Smooth muscle cell (in vitro differentiated cells): ENCODE results near the gene NT5C2. TPM values are rescaled to one million over a fixed set of nuclear protein-coding genes. Genes with fewer than 3 reads are reported as not detected.
A peak's percentile ranks its signal among the peaks of the same experiment; 100 is the strongest.
"Not testable (repeated sequence)": the region's sequence is repeated elsewhere in the genome, so short reads cannot be mapped to it uniquely, and the experiment has no call there.

Experiments used
- DNase-seq: peaks from one replicate; lab custom pipeline; 2025; ENCODE audit not compliant: unreplicated experiment; lab: John Stamatoyannopoulos, UW
- H2AFZ ChIP-seq: fragments of 200-600 bp; sonication (generic); 2 replicates; pipeline ENCODE4 v1.6.0; 2016; ENCODE audit warnings: antibody characterized with exemption, low read depth, mild to moderate bottlenecking
- H3F3A ChIP-seq: fragments of 200-600 bp; sonication (generic); 2 replicates; pipeline ENCODE4 v1.6.0; 2017; ENCODE audit warnings: antibody characterized with exemption, low read depth
- H3K27ac ChIP-seq: fragments of 200-600 bp; sonication (generic); 2 replicates; pipeline ENCODE4 v1.5.1; 2016; ENCODE audit warnings: low read depth, mild to moderate bottlenecking
- H3K27me3 ChIP-seq: fragments of 200-600 bp; sonication (generic); 2 replicates; pipeline ENCODE4 v1.6.1; 2016; ENCODE audit warnings: low read depth, mild to moderate bottlenecking
- H3K36me3 ChIP-seq: fragments of 200-600 bp; sonication (generic); 2 replicates; pipeline ENCODE4 v1.5.1; 2016; ENCODE audit warnings: low read depth
- H3K4me1 ChIP-seq: fragments of 200-600 bp; sonication (generic); 2 replicates; pipeline ENCODE4 v1.5.1; 2016; ENCODE audit warnings: low read depth
- H3K4me2 ChIP-seq: fragments of 200-600 bp; sonication (generic); 2 replicates; pipeline ENCODE4 v1.6.0; 2016; ENCODE audit warnings: mild to moderate bottlenecking
- H3K4me3 ChIP-seq: fragments of 200-600 bp; sonication (generic); 2 replicates; pipeline ENCODE4 v1.5.1; 2016; ENCODE audit warnings: mild to moderate bottlenecking
- H3K79me2 ChIP-seq: fragments of 200-600 bp; sonication (generic); 2 replicates; pipeline ENCODE4 v1.6.0; 2016; ENCODE audit warnings: low read depth, mild to moderate bottlenecking
- H3K9ac ChIP-seq: fragments of 200-600 bp; sonication (generic); 2 replicates; pipeline ENCODE4 v1.6.0; 2016; ENCODE audit warnings: low read depth
- H3K9me3 ChIP-seq: fragments of 200-600 bp; sonication (generic); replicated peaks from 2 replicates; pipeline ENCODE4 v1.5.1; 2016; ENCODE audit warnings: low read depth
- H4K20me1 ChIP-seq: fragments of 200-600 bp; sonication (generic); 2 replicates; pipeline ENCODE4 v1.6.0; 2016; ENCODE audit warnings: low read depth
- CTCF ChIP-seq: fragments of 200-600 bp; sonication (generic); IDR thresholded peaks from 2 replicates; pipeline ENCODE4 v1.5.1; 2017; ENCODE audit warnings: borderline replicate concordance, mild to moderate bottlenecking, antibody characterized with exemption; ENCODE audit not compliant: insufficient read depth, poor library complexity, severe bottlenecking
- WGBS: methylation state at CpG from one replicate; pipeline ENCODE4 v1.1.7; 2016; ENCODE audit warnings: low lambda C conversion rate; 5-methylcytosine and 5-hydroxymethylcytosine counted together
- polyA plus RNA-seq: library from polyadenylated mRNA; unstranded; fragments of >200 nt; fragmentation: Nextera tagmentation; extraction: Ambion mirVana; gene quantifications from 2 replicates; pipeline ENCODE4 v1.2.1, GENCODE V29; 2016
- total RNA-seq: library from RNA; depleted of rRNA; stranded (reverse); fragments of >200 nt; gene quantifications from 2 replicates; pipeline ENCODE4 v1.2.3, GENCODE V29; 2014

Gene NT5C2
- total and polyA plus RNA-seq, 2 experiments from 2014 or later, result 19.1 to 33.5 TPM

GRCh38 chr10:103171278-103171677 is 21.8 kb downstream of the NT5C2 start:
- no peak overlapping the region for H3K27ac ChIP-seq
- H3K79me2 ChIP-seq, result peaks cover 28% of the 10 kb centered on the region
- H3K4me2 ChIP-seq, result no peak overlapping the region

GRCh38 chr10:103168438-103168837 is 24.6 kb downstream of the NT5C2 start:
- Histone ChIP-seq H3K27me3 (no peaks in the 10 kb centered on the region), H3K36me3 (peaks cover under 1% of the 10 kb centered on the region), H3K4me1 (peaks cover 3% of the 10 kb centered on the region), H3K4me2 (no peak overlapping the region), H2AFZ (no peak overlapping the region), H3K9me3 (no peaks in the 10 kb centered on the region), H3K79me2 (peaks cover 28% of the 10 kb centered on the region), H3K4me3 (no peak overlapping the region), H3K9ac (peak overlapping the region; percentile 31), H3K27ac (peak overlapping the region; percentile 58), H4K20me1 (peaks cover 22% of the 10 kb centered on the region), H3F3A (no peaks in the 10 kb centered on the region)
- no peak for TF ChIP-seq CTCF
- no peak for DNase-seq

More at GRCh38 chr10:103171278-103171677, 21.8 kb downstream of the NT5C2 start:
- H3K9me3 ChIP-seq, result no peaks in the 10 kb centered on the region
- H2AFZ ChIP-seq, result no peak overlapping the region
- no peaks in the 10 kb centered on the region for H3F3A ChIP-seq
- H3K4me1 ChIP-seq, result peaks cover 3% of the 10 kb centered on the region
- 72% methylated on average over 1 of the region's 1 CpG for WGBS
- peaks cover 34% of the 10 kb centered on the region for H4K20me1 ChIP-seq
- H3K36me3 ChIP-seq, result peaks cover 7% of the 10 kb centered on the region
- no peaks in the 10 kb centered on the region for H3K27me3 ChIP-seq
- H3K4me3 ChIP-seq, result no peak overlapping the region
- no peak overlapping the region for H3K9ac ChIP-seq
- no peak for DNase-seq
- TF ChIP-seq CTCF, result no peak

- not testable (repeated sequence) for H3K27me3 ChIP-seq, H3F3A ChIP-seq, H3K9ac ChIP-seq, H3K4me1 ChIP-seq, H3K9me3 ChIP-seq, H3K4me2 ChIP-seq, H3K4me3 ChIP-seq, H3K36me3 ChIP-seq, H2AFZ ChIP-seq, DNase-seq
- Histone ChIP-seq H4K20me1 (peaks cover 22% of the 10 kb centered on the region), H3K79me2 (peaks cover 28% of the 10 kb centered on the region), H3K27ac (peak overlapping the region; percentile 58)
- over 99% methylated on average over 5 of the region's 5 CpGs for WGBS
These were observed 25.5 kb downstream of the NT5C2 start for GRCh38 chr10:103167554-103167953.

GRCh38 chr10:103166523-103166922 is 26.5 kb downstream of the NT5C2 start:
- no peak for DNase-seq

GRCh38 chr10:103163766-103164403 is 29.2 kb downstream of the NT5C2 start:
- H3K4me3 ChIP-seq, H3K4me2 ChIP-seq, DNase-seq, H3K9me3 ChIP-seq, H3K36me3 ChIP-seq, H3K27me3 ChIP-seq, H3K9ac ChIP-seq, H3F3A ChIP-seq, H3K4me1 ChIP-seq, H2AFZ ChIP-seq, H3K27ac ChIP-seq: not testable (repeated sequence)
- Histone ChIP-seq H4K20me1 (peaks cover 31% of the 10 kb centered on the region), H3K79me2 (peaks cover 28% of the 10 kb centered on the region)
- 96% methylated on average over 9 of the region's 9 CpGs for WGBS

More at GRCh38 chr10:103166523-103166922, 26.5 kb downstream of the NT5C2 start:
- H3K4me3 ChIP-seq, result no peak overlapping the region
- peaks cover 7% of the 10 kb centered on the region for H3K36me3 ChIP-seq
- H3K4me2 ChIP-seq, result no peak overlapping the region
- no peak overlapping the region for H2AFZ ChIP-seq
- H3K9me3 ChIP-seq, result no peaks in the 10 kb centered on the region
- H3K9ac ChIP-seq, result no peak overlapping the region
- no peak overlapping the region for H3K27ac ChIP-seq
- no peaks in the 10 kb centered on the region for H3K27me3 ChIP-seq
- 93% methylated on average over 3 of the region's 3 CpGs for WGBS
- no peak for TF ChIP-seq CTCF
- peaks cover 22% of the 10 kb centered on the region for H4K20me1 ChIP-seq
- H3K79me2 ChIP-seq, result peaks cover 25% of the 10 kb centered on the region
- H3F3A ChIP-seq, result no peaks in the 10 kb centered on the region
- H3K4me1 ChIP-seq, result peaks cover 3% of the 10 kb centered on the region
